PC-9 (cell line): ENCODE measurements around the gene CFAP77.

ENCODE experiments used
- CTCF ChIP-seq: fragments of 200-600 bp; sonication (generic); conservative IDR thresholded peaks from 2 replicates; pipeline ENCODE4 v1.6.1; 2017; ENCODE audit warnings: mixed run types, antibody characterized with exemption, mild to moderate bottlenecking, moderate library complexity
- EZH2 ChIP-seq: fragments of 200-600 bp; sonication (generic); IDR thresholded peaks from 2 replicates; pipeline ENCODE4 v1.8.0; 2017; ENCODE audit warnings: antibody characterized with exemption, low read depth

GRCh38 chr9:132381966-132382541, 28.0 kb upstream of the CFAP77 start:
- no peak for TF ChIP-seq CTCF
- no peak for TF ChIP-seq EZH2
